SKM-1 treated with dmso at 0.1 percent for 144 hours (cell line): ENCODE data around the gene DNAJA4.

Source experiments
- DNase-seq: peaks from one replicate; lab custom pipeline; 2025; ENCODE audit not compliant: unreplicated experiment; lab: John Stamatoyannopoulos, UW

DNAJA4 gene

DNA sequence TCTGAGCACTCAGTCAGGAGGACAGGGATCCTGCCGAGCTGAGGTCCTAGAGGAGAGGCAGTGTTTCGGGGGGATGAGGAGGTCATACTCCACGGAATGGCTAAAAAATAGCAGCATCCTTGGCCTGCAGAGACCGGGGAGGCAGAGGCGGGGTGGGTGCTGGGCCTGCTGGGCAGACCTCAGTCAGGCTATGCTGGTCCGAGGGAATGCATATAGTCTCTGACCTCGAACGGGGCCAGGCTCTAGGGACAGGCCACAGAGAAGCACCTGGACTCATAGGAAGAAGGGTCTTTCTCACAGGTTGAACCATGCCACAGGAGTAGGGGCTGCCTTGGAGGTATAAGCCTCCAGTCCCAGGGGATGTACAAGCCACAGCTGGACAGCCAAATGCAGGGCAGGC is 49.0 kb downstream of the DNAJA4 start:
- DNase-seq = no peak

DNA sequence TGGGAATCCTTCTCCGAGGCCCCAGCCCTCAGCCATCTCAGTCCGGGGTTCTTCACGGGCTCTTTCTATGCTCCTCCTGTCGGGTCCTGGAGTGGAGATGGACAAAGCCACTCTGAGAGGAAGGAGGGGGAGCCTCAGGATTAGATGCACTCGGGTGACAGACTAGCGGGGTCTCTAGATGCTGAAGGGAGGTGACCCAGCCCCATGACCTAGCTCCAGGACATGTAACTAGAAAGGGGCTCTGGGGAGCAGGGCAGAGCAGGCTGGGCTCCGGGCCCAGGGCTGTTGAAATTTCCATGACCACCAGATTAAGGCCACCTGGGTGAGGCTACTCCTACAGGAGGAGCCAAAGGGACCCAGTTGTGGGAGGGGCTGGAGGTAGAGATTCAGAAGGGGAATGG is 49.8 kb downstream of the DNAJA4 start:
- DNase-seq = no peak

DNA sequence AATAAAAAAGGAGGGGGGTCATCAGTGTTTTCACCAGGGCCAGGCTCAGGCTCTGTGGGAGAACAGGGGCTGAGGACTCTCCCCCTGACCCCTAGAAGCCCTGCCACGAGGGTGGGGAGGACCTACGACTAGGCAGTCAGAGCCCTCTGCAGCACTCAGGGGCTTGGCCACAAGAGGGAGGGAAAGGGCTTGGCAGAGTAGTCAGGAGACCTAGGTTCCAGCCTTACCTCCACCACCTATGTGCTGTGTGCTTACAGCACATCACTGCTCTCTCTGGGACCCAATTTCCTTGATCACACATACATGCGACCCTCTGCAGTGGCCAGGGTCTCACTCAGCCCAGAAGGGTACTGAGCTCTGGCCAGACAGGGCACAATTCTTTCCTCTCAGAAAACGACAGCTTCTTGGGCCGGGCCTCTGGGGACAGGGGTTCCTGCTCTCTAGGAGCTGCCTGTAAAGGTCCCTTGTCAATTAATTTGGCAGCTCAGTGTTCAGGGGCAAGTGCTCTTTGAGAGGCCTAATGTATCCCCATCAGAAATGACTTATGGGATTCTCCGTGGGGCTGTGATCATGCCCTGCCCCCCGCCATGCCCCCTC is 51.4 kb downstream of the DNAJA4 start:
- DNase-seq = peak; percentile 55

DNA sequence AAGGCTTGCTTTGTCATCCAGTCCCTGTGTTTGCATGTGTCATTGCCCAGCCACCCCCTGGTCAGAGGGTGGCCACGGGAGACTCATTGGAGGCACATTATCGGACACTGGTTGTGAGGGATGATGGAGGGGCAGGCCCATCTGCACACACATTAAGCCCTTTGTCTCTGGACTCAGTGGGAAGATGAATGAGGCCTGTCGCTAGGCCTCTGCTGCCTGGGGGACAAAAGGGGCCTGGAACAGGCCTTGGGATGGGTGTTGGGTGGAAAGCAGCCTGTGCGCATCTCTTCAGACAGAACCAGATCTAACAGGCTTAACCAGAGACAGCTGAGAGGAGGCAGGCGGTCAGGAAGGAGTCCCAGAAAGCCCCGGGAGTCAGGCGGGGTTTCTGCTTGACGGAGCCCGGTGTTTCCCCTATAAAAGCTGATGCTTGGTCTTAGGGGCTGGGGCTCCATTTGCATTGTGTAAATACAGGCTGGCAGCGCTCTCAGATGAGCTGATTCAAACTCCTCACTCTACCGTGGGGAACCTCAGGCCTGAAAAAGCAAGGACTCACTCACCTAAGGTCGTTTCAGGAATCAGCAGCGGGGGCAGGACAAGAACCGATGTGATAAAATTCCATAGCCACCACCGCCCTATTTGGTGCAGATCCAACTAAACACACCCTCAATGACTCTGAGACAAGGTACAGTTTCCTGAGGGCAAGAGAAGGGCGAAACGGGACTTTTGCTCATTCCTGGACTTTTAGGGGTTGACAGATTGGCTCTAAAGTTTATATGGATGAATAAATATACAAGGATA is 52.1 kb downstream of the DNAJA4 start:
- DNase-seq = no peak

DNA sequence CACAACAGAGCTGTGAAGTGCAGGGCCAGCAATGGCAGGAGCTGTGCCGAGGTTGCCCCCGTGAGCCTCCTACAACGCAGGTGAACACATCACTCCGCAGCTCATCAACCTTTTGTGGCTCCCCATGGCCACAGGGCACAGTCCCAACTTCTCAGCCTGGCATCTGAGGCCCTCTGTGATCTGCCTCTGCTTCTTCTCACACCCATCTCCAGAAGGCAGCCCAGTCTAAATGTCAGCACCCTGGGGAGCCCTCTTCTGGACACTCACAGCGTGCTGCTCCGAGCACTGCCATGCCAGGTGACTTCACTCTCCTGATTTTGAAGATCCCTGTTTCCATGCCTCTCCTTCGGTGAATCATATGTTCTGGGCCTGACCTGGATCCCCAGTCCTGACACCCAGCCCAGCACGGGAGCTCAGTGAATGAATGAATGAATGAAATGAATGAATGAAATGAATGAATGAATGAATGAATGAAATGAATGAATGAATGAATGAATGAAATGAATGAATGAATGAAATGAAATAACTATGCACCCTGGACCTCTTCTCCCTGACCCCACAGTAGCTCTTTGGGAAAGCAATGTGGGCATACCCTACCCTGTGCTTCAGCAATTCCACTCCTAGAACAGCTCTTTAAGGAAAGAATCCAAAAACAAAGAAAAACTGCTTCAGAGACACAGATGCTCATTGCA is 52.9 kb downstream of the DNAJA4 start:
- peak; percentile 18 for DNase-seq

DNA sequence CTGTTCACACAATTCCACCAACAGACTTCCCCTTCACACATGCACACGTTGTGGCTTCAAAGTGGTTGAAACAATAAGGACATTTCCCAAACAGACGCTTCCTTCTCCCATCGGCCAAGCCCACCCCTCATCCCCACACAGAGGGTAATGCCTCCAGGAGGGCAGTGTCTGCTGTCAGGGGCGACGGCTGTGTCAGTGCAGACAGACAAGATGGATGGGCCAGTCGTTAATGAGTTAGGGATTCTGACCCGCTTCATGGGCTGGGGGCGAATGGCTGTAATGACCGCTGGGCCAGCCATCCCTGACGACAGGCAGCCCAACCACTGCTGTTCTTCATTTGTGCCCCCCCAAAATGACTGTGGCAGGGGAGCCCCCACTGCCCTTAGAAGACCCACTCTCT is 55.2 kb downstream of the DNAJA4 start:
- DNase-seq = no peak

DNA sequence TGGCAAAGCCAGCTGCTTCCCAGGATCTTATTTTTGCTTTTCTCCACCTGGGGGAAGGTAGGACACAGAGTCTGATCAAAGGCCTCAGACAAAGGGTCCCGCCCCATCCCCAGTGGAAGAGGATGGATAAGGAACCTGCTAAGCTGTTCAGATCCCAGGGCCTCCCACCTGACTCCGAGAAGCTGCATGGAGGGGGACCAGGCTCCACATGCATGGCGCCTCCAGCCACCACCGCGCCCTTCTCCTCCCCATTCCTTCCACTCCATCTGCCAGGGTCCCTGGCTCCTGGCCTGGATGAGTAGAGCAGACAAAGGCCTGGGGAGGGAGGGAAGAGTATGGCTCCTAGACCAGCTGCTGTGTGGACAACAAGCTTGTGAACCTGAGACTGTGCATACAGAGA is 55.8 kb downstream of the DNAJA4 start:
- no peak for DNase-seq

DNA sequence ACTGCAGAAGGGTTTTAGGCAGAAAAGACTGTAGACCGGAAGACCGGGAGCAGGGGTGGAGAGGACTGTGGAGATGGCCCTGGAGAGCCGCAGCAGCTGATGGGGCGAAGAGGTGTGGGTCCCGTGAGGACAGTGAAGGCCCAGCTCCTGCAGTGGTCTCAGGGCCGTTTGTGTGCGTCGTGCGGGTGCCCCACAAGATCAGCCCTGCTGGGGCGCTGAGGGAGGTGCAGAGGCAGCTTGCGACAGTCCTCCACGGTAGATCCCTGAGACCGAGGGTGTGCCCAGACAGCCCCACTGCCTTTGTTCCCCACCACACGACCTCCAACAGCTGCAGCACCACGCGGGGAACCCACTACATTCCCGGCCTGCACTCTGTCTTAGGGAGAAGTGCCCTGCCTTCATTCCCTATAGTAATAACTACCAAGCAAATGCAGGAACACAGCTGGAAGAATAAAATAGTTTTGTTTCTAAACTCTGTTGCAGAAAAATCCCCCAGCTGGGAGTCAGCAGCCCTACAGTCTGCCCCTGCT is 56.7 kb downstream of the DNAJA4 start:
- no peak for DNase-seq

DNA sequence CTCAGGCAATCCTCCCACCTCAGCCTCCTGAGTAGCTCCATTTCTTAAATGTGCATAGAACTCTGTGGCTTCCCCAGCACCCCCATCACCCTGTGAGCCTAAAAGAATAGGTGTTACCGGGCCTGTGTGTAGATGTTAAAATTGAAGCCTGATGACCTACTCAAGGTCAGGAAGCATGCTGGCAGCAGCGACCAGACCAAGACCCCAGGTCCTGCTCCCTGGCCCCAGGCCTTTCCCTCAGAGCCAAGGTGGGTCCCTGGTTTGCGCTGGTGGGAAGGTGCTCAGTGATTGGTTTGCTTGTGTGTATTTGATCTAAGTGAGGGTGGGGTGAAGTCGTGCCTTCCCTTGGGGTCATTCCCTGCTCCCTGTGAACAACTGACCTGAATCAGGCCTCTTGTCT is 57.4 kb downstream of the DNAJA4 start:
- no peak for DNase-seq

DNA sequence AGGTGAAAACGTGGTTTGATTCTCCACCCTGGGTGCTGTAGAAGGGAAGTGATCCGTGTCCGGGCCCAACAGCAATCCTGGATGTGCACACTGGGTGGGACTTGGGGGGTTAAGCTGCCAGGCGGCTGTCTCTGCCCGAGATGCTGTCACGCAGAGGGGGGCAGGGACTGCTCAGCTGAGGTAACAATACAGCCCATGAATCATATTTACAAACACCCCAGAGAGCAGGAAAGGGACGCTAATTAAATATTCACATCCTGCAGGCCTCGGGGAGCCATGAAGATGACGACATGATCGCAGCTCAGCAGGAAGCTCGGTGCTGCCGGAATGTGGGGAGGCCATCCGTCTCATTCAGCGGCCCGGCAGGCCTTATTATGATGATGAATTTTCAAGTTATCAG is 57.9 kb downstream of the DNAJA4 start:
- no peak for DNase-seq

DNA sequence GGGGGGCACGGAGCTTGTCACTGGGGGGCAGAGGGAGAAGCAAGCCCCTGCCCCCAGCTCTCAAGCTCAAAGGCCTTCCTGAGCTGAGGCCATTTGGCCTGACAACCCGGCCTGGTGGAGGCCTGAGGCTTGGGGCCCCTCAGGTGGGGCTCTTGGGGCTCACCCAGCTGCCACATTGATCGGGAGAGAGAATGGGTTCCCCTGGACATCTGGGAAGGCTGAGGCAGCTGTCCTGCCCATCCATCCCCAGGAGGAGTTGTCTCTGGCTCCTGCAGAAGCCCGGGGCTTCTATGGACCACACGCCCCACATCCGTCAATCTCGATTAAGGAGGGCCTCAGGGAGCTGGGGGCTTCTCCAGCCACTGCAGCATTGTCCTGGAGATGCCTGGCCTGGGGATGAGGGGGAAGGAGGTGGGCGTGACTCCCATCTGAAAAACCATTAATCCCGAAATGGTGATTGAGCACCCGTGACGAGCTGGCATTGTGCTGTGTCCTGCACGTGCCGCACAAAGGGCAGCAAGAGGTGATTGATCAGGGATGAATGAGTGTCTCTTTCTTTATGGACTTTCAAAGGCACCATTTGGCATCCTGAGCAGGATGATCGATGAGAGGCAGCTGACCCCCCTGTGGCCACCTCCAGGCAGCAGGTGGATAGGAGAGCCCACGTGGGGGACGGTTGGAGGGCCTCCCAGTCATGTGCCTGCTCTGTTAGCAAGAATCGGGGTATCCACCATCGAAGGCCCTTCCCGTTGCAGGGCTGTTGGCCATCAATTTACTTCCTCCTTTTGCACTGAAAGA is 58.6 kb downstream of the DNAJA4 start:
- no peak for DNase-seq

DNA sequence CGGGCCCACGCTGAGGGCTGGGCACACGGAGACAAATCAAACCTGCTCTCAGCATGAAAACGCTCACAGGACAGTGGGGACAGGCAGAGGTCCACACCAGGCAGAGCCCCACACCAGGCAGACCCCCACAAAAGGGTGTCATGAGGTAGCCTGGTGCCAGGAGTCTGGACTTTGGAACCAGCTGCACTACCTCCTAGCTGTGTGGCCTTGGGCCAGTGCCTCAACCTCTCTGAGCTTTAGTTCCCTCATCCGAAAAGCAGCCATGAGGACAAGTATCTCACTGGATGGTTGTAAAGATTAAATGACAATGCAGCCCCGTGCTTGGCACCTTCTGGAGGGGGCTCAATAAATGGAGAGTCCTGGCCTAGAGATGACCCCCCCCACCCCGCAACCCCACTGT is 59.3 kb downstream of the DNAJA4 start:
- no peak for DNase-seq

DNA sequence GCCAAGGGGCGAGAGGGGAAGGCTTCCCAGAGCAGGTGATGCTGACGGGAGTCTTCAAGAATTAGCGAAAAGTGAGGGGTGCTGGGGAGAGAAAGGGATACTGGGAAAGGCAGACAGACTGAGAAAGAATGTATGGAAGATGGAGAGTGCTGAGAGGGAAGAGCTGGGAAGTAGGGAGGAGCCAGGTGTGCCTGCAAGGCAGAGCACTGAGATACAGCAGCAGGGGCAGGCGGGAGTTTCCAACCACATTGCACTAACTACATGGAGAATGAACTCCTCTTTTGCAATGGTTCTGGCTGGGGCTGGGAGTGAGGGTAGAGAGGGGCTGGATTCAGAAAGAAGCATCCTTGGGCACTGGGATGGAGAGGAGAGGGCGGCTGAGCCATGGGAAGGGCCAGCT is 59.8 kb downstream of the DNAJA4 start:
- no peak for DNase-seq

DNA sequence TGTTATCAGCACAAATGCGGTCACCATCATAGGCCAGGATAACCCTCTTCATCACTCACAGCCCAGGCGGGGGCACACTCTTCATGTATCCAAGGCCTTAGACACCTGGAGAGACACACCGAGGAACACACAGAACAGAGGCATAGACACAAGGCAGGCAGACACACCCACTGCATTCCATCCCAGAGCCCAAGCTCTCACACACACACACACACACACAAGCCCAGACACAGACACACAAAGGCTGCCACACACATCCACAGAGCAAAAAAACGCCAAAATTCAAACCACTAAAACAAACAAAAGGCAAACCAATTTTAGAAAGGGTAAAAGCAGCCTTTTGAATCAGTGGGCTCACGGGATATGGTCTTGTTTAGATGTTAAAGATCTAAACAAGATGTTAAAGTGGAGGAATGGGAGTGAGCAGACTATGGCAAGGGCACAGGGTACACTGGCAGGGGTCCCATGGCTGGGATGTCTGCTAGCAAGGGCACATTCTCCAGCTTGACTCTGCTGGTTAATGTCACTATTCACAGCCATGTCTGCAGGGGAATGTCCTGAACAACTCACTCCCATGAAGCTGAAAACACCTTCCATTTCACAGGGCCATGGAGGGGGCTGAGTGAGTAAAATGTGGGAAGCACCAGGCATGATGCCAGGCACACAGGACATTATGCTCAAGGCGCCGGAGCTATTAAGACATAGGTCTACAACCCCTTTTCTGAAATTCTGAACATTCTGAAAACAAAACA is 60.9 kb downstream of the DNAJA4 start:
- no peak for DNase-seq

DNA sequence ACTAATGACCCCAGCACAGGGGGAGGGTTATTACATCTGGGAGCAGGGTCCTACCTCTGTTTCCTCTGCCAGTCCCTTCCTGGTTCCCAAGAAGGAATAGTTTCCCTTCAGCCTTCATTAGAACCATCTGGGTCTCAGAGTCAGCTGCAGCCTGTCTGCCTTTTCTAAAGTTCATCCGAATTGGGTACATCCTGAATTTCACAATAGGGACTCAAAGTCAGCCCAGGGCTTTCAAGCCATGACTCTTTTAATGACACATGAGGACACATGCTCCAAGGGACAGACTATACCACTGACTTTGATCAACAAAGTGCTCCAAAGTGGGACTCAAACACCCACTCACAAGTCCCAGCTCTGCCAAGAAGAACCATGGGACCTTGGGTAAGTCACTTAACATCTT is 63.1 kb downstream of the DNAJA4 start:
- no peak for DNase-seq

DNA sequence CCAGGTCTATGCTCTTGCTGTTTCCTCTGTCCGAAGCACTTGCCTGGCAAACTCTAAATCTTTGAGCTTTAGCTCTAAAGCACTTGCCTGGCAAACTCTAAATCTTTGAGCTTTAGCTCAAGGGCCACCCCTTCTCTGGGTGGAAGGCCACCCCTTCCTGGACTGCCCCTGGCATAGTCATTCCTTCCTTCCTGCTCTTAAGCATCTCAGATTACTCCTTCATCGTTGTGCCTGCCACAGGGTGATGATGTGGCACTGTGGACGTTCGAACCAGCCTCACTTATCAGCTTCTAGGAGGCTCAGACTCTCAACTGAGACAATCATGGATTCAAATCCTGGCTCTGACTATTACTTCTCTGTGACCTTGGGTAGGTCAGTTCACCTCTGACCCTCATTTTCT is 65.3 kb downstream of the DNAJA4 start:
- DNase-seq = no peak
